Lower leg skin (tissue), 4 donors: ENCODE results near the gene CCDC175. TPM values are rescaled to one million over a fixed set of nuclear protein-coding genes. Genes with fewer than 3 reads are reported as not detected.

Experiments used
- DNase-seq, 2 donors: peaks; one replicate each; pipeline ENCODE4 v3.0.0-alpha.2; 2019; ENCODE audit warnings: low spot score in 2 of 2
- H3K4me3 ChIP-seq: fragments of 200-600 bp; sonication (generic); 2 replicates; pipeline ENCODE4 v1.5.1; 2017; ENCODE audit warnings: mild to moderate bottlenecking, low read depth; ENCODE audit not compliant: poor library complexity, severe bottlenecking
- POLR2A ChIP-seq, 2 donors: fragments of 450-650 bp; IDR thresholded peaks; one replicate each; pipeline ENCODE4 v1.6.1; 2016 to 2017; ENCODE audit warnings: antibody characterized with exemption in 2 of 2, mild to moderate bottlenecking in 1 of 2, moderate library complexity in 1 of 2
- WGBS, 2 donors: methylation state at CpG; one replicate each; pipeline ENCODE4 v1.1.5; 2018; 5-methylcytosine and 5-hydroxymethylcytosine counted together
- intact Hi-C: fragments of 100-400 bp; cut with DNase I; formaldehyde crosslinking; loops from one replicate; pipeline ENCODE4 v1.15.0; 2023; ENCODE audit warnings: low total_unique reads
- total RNA-seq, 4 donors: library from RNA; depleted of rRNA; stranded (reverse); fragments of >200 nt; gene quantifications; one replicate each; pipeline ENCODE4 v1.1.0, GENCODE V29; 2016
- TF ChIP-seq, protein P1 (sequence below), 3 donors: fragments of 450-650 bp; IDR thresholded peaks; one replicate each; pipeline ENCODE4 v1.5.1; 2016; ENCODE audit warnings: antibody characterized with exemption in 3 of 3, mild to moderate bottlenecking in 3 of 3, moderate library complexity in 2 of 3

The CCDC175 gene
- total RNA-seq, 4 donors from 2014 or later = not detected

DNA sequence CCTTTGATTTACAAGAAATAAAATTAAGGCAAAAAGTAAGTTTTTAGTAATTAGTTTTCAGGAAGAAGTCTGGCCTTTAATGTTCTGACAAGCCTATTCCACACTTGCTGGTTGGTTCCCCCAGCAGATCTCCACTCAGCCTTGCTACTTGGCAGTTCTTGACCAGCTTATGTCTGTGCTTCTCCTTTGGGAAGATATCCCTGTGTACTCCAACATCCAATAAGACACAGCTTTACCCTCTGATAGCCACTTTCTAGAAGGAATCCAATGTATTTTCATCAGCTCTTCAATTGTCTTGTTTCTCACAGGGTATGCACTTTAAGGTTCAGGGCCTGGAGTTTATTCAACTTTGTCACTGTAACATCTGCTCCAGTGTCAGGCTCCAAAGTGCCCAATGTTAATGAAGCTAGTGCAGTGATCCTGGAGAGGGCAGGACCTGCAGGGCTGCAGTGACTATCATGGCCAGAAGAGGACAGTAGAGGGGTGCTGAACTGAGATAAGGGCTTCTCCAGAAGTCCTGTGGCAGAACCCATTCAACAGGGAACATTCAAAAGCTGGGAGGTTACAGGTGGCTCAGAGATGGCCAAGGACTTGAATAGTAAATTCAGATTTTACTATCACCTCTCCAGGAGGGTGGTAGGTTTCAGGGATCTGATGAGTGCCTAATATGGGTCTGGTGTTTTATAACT lies 69.4 kb downstream of the CCDC175 start:
- peak in 1 of 2 donors; percentile 82 for DNase-seq
- no peak for TF ChIP-seq POLR2A (IDR thresholded peaks at IDR 0.05)
- TF ChIP-seq, protein P1, sequence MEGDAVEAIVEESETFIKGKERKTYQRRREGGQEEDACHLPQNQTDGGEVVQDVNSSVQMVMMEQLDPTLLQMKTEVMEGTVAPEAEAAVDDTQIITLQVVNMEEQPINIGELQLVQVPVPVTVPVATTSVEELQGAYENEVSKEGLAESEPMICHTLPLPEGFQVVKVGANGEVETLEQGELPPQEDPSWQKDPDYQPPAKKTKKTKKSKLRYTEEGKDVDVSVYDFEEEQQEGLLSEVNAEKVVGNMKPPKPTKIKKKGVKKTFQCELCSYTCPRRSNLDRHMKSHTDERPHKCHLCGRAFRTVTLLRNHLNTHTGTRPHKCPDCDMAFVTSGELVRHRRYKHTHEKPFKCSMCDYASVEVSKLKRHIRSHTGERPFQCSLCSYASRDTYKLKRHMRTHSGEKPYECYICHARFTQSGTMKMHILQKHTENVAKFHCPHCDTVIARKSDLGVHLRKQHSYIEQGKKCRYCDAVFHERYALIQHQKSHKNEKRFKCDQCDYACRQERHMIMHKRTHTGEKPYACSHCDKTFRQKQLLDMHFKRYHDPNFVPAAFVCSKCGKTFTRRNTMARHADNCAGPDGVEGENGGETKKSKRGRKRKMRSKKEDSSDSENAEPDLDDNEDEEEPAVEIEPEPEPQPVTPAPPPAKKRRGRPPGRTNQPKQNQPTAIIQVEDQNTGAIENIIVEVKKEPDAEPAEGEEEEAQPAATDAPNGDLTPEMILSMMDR (IDR thresholded peaks at IDR 0.05) = peak in 1 of 3 donors; percentile 59
- no peak overlapping the region for H3K4me3 ChIP-seq
- intact Hi-C loops = no loop called here

DNA sequence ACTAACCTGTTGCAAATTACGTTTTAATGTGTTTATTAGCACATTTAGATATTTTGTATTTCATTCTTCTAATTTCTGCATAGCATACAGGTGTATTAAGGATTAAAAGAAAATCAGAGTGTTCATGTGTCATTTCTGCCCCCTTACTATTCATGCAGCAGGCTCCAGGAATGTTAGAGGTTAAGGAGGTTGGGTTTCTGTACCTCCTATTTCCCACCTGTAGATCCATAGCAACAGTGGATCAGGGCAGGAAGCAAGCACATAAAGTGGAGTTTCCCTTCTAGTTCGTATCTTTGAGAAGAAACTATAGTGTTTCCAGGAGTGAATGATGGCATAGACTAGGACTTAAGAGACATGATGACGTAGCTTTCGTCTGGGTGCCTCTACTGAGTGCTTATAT lies 73.4 kb downstream of the CCDC175 start:
- no peak overlapping the region for H3K4me3 ChIP-seq
- intact Hi-C loops = no loop called here
- no peak for TF ChIP-seq POLR2A (IDR thresholded peaks at IDR 0.05)
- TF ChIP-seq, protein P1 (IDR thresholded peaks at IDR 0.05) = no peak
- no peak for DNase-seq
- 72 to 73% methylated on average over 4 of the region's 4 CpGs for WGBS, 2 donors

DNA sequence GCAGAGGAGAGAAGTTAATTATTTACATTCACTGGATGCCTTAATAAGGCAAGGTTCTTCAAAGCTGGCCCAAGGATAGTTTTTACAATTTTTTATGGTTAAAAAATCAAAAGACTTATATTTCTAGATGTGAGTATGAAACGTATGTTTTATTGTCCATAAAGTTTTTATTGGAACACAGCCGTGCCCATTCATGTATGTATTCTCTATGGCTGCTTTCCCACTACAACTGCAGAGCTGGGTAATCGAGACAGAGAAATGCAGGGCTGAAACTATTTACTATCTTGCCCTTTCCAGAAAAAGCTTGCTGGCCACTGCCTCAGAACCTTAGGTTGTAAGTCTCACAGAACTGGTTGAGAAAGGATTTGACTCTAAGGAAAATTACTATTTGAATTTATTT lies 75.9 kb downstream of the CCDC175 start:
- intact Hi-C loops = no loop called here
- H3K4me3 ChIP-seq = no peak overlapping the region
- WGBS, 2 donors = 76 to 78% methylated on average over 3 of the region's 3 CpGs
- TF ChIP-seq, protein P1 (IDR thresholded peaks at IDR 0.05) = no peak
- no peak for TF ChIP-seq POLR2A (IDR thresholded peaks at IDR 0.05)
- no peak for DNase-seq

GRCh38 chr14:59492384-59492783 lies 84.2 kb downstream of the CCDC175 start:
- 85 to 89% methylated on average over 1 of the region's 1 CpG for WGBS, 2 donors
- intact Hi-C loops = no loop called here
- no peak for DNase-seq
- H3K4me3 ChIP-seq = no peak overlapping the region
- no peak for TF ChIP-seq POLR2A (IDR thresholded peaks at IDR 0.05)
- TF ChIP-seq, protein P1 (IDR thresholded peaks at IDR 0.05) = no peak

- intact Hi-C loops = no loop called here
- TF ChIP-seq POLR2A (IDR thresholded peaks at IDR 0.05) = no peak
- TF ChIP-seq, protein P1 (IDR thresholded peaks at IDR 0.05) = no peak
- 91 to 92% methylated on average over 3 of the region's 3 CpGs for WGBS, 2 donors
- DNase-seq = no peak
- H3K4me3 ChIP-seq = no peak overlapping the region
Observed at GRCh38 chr14:59490756-59491155, 85.9 kb downstream of the CCDC175 start.
